GM21825 (cell line): Measurements from ENCODE around the gene HELZ2.

Experiments
- ATAC-seq: cut with Tn5 transposase; IDR thresholded peaks from one replicate; pipeline ENCODE4 v1.9.1; 2021; ENCODE audit warnings: mild to moderate bottlenecking, moderate library complexity; ENCODE audit not compliant: unreplicated experiment

HELZ2 gene

DNA sequence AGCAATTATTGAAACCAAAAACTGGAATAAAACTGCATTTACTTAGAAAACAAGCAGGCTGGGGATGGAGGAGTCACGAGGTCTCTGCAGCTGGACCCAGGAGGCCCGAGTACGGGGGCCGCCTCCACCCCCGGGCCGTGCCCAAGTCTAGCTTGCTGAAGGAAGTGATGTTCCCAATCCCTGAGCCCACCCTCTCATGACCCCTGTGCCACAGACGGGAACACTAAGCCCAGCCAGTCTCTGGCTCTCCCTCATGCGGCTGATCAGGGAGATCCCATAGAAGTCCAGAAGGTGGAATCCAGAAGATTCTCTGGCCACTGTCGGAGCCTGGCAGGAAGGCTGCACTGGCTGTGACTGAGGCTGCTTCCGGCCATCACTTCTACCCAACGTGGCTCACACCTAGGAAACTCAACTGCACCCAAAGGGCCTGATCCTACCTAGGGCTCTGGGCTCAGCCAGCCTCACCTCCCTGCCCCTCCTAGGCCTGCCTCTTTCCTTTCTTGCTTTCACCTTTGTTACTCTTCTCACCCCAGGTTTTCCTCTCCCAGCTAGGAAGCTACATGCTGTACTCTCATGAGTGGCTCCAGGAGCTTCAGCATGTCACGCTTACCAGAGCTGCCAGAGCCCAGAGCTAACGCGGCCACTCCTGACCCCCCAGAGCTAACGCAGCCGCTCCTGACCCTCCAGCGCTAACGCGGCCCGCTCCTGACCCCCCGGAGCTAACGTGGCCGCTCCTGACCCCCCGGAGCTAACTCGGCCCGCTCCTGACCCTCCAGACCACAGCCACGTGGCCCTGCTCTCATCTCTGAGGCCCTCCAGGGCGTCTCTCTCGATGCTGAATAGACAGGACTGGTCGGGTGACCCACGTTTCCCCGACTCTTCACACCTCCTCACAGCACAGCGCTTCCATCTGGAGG, 24.7 kb upstream of the HELZ2 start:
- no peak for ATAC-seq

DNA sequence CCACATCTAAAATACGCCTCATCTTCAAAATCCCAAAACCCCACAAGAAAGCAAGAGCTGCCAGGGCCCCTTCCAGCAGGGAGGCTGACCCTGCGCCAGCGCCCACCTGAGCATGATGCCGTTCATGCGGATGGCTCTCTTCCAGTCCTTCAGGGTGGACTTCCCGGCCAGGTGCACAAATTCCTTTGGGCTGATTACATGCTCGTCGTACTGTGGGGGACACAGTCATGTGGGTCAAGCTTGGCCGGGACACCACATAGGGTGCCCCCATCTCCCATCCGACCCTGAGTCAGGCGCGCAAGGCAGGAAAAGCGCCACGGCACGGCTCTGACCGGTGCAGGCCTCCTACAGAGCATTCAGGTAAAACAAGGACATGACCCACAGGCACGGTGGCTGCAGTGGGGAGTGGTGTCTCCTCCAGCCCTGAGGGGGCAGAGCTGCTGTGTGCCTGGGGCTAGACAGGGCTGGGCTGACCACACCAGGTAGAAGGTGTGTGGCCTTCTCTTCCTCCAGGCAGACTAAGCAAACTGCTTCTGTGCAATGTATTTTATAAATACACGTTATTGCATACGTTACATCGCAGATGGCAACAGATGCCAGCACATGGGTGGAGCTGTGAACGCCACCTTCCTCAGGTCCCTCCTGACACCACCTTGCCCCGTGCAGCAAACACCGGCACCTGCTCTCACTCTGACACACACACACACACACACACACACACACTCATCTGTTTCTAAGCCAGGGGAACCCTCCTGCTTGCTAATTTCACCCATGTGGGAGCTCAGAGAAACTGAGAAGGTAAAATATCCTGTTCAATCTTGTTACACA, 23.8 kb upstream of the HELZ2 start:
- ATAC-seq: no peak

DNA sequence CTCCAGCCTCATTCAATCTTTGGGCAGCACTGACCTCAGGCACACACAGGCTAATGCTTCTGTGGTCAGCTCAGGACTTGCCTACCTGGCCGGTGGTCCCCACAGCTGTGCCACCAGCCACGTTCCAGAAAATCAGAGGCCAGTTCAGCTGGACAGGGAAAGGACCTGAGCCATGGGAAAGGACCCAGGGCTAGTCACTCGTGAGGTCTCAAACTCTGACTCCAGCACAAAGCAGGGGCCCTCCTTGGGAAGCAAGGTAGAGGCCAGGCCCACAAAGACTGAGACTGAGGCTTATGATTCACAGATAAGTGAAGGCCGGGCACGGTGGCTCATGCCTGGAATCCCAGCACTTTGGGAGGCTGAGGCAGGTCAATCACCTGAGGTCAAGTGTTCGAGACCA, 22.4 kb upstream of the HELZ2 start:
- ATAC-seq: no peak

DNA sequence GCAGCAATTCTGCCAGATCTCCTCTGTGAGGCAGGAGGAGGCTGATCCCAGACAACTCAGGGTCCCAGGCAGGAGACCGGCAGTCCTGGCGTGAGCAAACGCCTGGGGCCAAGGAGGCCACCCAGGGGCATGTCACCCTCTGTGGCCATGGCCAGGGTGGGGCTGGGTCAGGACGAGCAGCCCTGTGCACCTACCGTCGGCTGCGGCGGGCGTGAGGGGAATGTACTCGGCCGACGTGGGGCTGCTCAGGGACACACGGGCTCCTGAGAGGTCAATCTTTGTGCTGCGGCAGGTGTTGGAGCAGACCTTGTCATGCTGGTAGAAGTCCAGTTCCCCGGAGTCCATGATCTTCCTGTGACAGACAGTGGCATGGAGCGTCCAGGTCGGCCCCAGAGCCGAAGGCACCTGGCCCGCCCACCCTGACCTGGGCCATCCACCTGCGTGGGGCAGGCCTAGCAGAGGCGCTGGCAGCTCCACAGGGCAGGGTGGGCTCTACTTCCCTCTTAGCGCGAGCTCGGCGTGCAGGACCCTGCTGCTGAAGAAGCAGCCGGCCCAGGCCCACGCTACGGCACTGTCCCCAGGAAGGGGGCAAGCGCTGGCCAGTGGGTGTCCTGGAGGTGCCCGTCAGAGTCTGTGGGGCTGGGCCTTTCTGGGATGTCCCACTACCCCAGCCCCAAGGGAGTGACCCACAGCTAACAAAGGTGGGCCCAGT, 21.5 kb upstream of the HELZ2 start:
- ATAC-seq: no peak

DNA sequence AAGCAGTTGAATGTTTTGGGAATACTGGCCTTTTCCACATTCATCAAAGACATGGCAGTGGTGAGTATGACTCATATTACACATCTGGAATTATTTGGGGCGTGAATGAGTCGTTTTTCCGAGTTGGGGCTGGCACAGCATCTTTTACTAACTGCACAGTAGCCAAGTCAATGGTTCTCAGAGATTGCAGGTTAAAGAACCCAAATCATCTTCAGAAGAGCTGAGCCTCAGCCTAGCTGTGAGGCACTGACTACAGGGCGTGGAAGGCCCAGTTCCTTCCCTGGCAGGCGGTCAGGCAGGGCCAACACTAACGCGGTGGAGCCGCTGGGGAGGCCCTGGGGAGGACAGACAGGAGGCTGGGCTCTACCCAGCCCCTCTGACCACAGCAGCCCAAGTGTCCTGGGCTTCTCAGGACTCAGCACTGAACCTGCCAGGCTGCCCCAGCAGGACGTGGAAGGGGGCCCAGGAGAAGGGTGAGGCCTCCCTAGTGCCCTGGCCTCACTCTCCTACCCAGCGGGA, 20.1 kb upstream of the HELZ2 start:
- no peak for ATAC-seq

DNA sequence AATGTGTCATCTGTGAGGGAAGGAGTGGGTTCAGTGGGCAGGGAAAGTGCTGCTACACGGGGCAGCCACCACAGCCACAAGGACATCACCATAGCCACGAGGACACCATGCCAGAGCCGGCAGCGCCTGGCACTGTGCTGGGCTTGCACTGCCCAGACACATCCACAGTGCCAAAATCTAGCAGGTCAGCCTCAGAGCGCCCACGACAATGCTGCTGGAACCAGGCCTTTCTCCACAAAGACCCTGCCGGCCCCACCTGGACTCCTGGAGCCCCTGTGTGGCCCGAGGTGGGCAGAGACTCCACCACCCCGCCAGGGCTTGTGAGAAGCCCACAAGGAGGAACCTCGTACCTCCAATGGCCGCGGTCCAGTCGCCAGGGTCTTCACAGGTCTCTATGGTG, 18.6 kb upstream of the HELZ2 start:
- ATAC-seq: no peak

DNA sequence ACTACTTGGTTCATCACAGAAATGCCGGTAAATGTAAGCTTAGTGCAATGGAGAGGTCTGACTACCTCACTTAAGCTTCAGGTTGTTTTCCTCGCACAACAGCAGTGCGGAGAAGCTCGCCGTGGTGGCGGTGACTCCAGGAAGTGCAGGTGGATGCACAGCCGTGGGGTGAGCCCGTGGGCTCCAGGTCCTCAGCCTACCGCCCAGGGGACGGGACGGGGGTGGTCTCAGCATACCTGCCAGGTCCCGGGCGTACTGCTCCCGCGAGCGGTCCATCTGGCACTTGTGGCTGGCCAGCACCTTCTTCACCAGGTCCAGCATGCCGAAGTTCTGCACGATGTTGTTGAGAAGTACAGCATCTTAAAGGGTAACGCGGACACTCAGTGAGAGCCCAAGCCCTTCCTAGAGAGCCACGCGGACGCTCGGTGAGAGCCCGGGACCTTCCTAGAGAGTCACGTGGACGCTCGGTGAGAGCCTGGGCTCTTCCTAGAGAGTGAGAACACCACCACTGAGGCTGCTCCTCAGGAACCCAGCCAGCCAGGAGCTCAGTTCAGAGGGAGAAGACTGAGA, 17.8 kb upstream of the HELZ2 start:
- no peak for ATAC-seq

DNA sequence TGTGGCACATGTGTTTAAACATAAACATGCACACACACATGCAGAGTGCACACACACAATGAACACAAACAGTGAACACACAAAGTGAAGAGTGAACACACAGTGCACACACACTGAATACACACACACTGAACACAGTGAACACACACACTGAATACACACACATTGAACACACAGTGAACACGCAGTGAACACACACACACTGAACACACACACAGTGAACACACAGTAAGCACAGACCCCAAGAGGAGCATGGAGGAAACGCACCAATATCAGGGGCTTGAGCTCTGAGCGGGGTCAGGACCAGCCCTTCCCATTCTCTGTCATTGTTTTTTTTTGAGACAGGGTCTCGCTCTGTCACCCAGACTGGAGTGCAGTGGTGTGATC, 17.1 kb upstream of the HELZ2 start:
- ATAC-seq: no peak

DNA sequence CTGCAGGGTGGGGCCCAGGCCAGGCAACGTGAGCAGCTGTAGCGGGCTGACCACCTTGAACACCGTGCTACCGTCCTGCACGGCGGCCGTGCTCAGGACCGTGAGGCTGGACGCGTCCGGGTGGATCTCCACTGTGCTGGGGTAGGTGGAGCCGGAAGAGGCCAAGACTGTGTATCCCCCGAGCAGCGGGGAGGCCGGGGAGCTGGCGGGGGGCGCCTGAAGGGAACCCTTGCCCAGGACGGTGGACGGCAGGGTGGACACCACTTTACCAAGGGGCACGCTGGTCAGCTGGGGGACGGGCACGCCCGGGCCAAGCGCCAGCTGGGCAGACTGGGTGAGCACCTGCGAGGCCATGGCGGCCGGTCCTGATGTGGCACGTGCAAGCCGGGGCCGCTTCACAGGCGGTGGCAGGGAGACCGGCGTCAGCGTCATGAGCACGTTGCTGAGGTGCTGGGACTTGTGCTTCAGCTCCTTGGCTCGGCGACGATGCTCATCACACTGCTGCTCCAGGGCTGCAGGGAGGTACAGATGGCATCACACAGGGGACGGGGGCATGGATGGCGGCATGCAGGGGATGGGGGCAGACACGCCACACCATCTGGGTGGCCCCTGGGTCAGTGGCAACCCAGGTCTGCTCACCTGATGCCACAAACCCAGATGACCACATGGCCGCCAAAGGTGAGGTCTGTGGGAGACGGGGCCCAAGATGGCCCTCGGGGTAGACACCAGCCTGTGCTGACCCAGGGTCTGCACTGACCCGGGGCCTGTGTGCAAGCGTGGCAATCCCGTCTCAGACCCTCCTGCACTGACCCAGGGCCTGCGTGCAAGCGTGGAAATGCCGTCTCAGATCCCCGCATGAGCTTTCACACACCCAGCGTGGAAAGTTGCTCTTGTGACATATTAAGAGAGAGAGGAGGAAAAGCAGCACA, 16.4 kb upstream of the HELZ2 start:
- ATAC-seq: no peak

DNA sequence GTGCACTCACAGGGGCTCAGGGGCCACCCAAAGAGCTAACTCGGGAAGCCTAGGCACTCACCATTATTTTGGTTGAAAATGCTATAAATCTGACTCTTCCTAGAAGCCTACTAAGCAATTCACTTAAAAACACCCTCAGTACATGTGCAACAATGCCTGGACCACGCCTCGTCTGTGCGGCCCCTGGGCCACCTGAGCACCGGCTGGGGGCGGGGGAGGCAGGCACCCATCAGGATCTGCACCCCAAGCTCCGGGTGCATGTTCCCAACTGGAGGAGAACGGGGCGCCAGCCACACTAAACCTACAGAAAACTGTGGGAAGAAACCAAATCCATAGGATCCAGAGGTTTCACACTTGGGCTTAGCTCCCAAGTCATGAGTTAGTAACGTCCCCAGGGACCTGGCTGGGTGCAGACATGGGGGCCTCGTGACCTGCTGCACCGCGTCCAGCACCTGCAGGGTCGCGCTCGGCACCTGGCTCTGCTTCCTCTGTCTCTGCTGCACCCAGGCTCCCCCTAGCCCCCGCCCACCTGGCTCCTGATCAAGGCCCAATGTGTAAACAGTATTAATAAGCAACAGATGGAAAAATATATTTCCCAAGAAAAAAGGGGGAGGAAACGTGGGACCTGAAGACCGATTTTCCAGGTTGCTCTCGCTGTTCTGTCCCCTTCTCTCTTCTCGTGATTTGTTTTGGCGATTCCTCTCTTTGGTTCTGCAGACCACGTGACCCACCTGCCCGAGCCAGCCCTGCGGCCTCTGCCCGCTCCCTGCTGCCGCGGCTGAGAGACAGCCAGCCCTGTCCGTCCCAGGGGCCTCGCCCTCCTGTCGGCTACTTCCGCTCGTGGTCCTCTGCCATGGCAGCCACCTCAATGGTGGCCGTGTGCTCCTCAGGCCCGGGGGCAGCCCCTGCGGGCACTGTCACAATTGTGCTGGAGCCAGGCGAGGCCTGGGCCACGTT, 15.5 kb upstream of the HELZ2 start:
- ATAC-seq: no peak

DNA sequence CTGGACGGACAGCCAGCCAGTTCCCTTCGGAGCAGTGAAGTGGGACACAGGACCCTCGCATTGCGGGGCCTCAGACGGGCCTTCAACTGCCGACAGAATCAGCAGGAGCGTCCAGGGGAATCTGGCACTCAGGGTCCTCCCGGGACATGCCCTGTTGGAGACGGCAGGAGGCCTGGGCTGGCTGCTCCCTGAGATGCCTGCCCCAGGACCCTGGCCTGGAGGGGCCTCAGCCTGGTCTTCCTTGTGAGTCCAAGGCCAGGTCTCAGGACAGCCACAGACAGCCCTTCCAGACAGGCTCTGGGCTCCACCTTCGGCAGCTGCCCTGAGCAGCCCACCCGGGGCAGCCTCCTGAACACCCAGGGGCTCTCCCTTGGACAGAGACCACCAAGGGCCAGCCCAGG, 14.6 kb upstream of the HELZ2 start:
- ATAC-seq: no peak

DNA sequence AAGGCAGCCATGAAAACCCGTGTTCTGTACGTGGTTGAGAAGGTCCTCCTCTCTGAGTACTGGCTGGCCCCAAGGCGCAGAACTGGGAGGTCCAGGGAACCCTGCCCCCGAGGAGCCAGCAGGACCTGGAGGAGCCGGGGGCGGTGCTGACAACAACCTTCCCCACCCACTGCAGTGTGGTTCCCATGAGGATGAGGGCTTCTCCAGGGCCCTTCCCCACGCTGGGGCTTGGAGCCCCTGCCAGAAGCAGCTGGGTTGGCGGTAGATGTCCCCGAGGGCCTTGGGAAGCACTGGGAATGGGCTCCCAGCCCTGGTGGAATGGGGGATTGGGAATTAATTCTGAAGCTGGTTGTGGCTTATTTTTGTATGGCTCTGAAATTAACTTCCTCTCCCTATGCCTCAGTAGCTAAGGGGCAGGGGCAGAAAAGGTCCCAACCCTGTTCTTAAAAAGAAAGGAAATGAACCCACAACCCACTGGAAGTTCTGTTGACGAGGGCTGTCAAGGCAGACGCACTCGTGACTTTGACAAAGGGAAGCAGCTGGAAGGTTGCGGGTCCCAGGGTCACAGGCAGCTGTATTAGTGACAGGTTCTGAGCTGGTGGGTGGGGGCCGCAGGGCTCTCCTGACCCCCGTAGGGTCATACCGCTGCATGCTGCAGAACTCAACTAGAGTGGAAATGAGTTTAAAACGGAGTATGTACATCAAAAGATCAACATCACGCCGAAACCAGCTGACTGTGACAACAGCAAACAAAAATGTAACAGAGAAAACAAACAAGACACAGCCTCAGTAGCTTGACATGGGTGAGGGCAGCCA, 13.9 kb upstream of the HELZ2 start:
- ATAC-seq: no peak

DNA sequence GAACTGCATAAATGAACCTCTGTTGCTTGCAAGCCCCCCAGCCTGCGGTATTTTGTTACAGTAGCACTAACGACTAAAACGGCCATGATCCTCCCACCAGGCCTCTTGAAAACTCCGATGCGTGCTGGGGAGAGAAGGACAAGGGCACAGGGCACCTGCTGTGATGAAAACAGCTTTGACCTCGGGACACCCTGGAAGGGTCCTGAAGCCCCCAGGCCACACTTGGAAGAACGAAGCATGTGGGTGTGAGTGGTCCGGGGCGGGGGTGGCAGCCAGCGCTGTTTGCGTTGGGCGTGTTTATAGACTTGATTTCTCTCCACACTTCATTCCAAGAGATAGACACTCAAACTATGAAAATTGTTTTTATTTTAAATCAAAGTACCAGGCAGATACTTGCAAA, 13.2 kb upstream of the HELZ2 start:
- ATAC-seq: no peak

DNA sequence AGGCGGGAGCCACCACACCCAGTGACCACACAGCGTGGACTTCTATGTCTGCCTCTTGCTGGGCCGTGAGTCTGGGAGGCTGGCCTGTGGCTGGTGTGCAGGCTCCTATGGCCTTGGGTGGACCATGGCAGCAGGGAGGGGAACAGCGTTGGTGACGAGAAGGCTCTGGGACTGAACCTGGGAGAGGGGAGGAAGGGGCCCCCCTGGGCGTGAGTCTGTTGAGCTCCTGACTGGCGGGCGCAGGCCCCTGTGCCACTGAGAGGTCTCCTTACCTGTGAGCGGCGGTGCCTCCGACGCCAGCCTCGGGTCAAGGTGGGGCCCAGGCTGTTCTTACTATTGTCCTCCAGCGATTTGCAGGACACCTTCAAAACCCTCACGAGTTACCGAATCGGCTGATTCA, 12.8 kb upstream of the HELZ2 start:
- ATAC-seq: no peak

DNA sequence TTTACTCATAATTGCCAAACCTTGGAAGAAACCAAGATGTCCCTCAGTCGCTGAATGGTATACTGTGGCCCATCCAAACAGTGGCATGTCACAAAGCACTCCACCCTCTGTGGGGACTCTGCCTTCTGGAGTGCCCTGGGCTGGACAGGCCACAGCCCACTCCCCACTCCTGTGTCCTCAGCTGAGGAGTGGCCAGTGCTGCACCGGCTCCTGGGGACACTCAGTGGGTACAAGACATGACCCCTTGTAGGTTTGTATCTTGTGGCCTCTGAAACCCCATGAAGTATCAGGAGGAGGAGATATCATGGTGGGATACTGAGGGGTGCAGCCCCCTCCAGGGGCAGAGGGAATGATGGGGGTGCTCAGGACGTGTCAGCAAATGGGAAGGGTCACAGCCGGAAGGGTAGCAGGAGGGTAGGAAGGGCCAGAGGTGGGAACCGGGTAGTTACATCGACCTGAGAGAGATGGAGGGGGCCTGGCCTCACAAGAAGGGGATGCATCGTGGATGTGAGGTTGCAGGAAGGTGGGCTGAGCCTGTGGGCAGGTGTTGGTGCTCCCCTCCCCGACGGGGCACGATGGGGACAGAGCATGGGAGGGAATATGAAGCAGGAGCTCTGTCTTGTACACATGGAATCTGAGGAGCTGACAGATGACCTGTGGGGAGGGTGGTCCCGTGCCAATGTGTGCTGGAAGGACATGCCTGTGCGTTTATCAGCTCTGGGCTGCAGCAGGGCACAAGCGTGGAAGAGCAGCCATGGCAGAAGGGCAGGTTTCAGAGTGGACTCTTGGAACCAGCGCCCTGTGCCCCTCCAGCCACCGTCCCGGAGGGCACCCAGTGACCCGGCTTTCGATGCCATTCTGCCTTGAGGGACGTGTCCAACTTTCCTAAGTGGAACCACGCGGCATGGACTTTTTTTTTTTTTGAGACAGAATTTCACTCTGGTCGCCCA, 11.9 kb upstream of the HELZ2 start:
- ATAC-seq: no peak

DNA sequence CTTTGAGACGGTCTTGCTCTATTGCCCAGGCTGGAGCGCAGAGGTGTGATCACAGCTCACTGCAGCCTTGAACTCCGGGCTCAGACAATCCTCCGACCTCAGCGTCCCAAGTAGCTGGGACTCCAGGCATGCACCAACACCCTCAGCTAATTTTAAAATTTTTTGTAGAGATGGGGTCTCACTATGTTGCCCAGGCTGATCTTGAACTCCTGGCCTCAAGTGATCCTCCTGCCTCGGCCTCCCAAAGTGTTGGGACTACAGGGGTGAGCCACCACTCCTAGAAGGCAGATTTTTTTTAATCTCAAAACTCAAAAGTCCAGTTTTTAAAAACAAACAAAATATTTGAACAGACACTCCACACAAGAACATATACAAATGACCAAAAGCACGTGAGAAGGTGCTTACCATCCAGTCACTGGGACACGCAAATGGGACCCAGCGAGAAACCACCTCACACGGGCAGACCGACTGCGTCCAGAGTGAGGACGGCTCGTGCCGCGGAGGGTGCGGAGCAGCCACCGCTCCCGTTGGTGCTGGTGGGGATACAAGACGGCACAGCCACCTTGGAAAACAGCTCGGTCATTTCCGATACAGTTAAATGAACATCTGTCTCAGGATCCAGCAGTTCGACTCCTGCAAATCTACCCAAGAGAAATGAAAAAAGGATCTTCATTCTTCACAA, 8.5 kb upstream of the HELZ2 start:
- no peak for ATAC-seq
